ENCODE data around the gene PDCD4. TPM values are rescaled to one million over a fixed set of nuclear protein-coding genes. Genes with fewer than 3 reads are reported as not detected.

Gene PDCD4
- total and polyA plus RNA-seq, 9 of the 15 experiments (the other 6 are each of a cell fraction or from before 2014, with no cell fraction given) = 12.9 to 44.1 (median 33.7) TPM

DNA sequence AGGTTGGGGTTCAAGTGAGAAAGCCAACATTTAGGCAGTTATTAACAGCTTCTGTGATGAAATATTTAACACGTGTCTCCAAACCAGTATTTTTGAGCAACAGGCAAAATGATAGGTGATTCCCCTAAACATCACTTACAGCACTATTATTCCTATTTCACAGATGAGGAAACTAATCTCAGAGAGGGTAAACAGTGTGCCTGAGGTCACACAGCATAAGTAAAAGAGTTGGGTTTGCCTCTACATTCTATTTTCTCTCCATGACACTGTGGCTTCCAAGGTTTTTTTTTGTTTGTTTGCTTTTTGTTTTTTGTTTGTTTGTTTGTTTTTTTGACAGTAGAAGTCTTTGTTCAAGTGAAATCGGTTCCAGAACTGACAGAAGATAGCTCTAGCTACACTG is 43.2 kb upstream of the PDCD4 start (continued):
- TF ChIP-seq, protein P1, sequence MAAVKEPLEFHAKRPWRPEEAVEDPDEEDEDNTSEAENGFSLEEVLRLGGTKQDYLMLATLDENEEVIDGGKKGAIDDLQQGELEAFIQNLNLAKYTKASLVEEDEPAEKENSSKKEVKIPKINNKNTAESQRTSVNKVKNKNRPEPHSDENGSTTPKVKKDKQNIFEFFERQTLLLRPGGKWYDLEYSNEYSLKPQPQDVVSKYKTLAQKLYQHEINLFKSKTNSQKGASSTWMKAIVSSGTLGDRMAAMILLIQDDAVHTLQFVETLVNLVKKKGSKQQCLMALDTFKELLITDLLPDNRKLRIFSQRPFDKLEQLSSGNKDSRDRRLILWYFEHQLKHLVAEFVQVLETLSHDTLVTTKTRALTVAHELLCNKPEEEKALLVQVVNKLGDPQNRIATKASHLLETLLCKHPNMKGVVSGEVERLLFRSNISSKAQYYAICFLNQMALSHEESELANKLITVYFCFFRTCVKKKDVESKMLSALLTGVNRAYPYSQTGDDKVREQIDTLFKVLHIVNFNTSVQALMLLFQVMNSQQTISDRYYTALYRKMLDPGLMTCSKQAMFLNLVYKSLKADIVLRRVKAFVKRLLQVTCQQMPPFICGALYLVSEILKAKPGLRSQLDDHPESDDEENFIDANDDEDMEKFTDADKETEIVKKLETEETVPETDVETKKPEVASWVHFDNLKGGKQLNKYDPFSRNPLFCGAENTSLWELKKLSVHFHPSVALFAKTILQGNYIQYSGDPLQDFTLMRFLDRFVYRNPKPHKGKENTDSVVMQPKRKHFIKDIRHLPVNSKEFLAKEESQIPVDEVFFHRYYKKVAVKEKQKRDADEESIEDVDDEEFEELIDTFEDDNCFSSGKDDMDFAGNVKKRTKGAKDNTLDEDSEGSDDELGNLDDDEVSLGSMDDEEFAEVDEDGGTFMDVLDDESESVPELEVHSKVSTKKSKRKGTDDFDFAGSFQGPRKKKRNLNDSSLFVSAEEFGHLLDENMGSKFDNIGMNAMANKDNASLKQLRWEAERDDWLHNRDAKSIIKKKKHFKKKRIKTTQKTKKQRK (IDR thresholded peaks at IDR 0.05; ENCODE audit: borderline replicate concordance, low read depth, low read length) = no peak
- TF ChIP-seq IRF2 (CRISPR knock-in tag; IDR thresholded peaks at IDR 0.05) (no peak), BCOR (IDR thresholded peaks at IDR 0.05) (0 out of 2 replicates have a peak, but pooled peaks have one; percentile 16), ZNF232 (CRISPR knock-in tag; IDR thresholded peaks at IDR 0.05) (no peak), ZFP36 (IDR thresholded peaks at IDR 0.05; ENCODE audit: low read depth, low read length, partially characterized antibody) (peak; percentile 49), FOXJ3 (CRISPR knock-in tag; IDR thresholded peaks at IDR 0.05) (no peak), SMARCE1 (IDR thresholded peaks at IDR 0.05) (no peak)
- TF ChIP-seq, protein P2, sequence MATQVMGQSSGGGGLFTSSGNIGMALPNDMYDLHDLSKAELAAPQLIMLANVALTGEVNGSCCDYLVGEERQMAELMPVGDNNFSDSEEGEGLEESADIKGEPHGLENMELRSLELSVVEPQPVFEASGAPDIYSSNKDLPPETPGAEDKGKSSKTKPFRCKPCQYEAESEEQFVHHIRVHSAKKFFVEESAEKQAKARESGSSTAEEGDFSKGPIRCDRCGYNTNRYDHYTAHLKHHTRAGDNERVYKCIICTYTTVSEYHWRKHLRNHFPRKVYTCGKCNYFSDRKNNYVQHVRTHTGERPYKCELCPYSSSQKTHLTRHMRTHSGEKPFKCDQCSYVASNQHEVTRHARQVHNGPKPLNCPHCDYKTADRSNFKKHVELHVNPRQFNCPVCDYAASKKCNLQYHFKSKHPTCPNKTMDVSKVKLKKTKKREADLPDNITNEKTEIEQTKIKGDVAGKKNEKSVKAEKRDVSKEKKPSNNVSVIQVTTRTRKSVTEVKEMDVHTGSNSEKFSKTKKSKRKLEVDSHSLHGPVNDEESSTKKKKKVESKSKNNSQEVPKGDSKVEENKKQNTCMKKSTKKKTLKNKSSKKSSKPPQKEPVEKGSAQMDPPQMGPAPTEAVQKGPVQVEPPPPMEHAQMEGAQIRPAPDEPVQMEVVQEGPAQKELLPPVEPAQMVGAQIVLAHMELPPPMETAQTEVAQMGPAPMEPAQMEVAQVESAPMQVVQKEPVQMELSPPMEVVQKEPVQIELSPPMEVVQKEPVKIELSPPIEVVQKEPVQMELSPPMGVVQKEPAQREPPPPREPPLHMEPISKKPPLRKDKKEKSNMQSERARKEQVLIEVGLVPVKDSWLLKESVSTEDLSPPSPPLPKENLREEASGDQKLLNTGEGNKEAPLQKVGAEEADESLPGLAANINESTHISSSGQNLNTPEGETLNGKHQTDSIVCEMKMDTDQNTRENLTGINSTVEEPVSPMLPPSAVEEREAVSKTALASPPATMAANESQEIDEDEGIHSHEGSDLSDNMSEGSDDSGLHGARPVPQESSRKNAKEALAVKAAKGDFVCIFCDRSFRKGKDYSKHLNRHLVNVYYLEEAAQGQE (IDR thresholded peaks at IDR 0.05; ENCODE audit: borderline replicate concordance) = no peak
- TF ChIP-seq, protein P2 (CRISPR knock-in tag; IDR thresholded peaks at IDR 0.05; ENCODE audit: low read depth) = no peak
